Fibroblast of the conjunctiva (primary cell): ENCODE measurements around the gene PALLD.

ENCODE experiments used
- DNase-seq: peaks from one replicate; pipeline ENCODE4 v3.0.0-alpha.2; 2010; ENCODE audit warnings: low read depth

The PALLD gene

GRCh38 chr4:168831919-168832762, 335.3 kb downstream of the PALLD start:
- DNase-seq, result no peak

- no peak for DNase-seq
Observed at GRCh38 chr4:168832763-168833575, 336.1 kb downstream of the PALLD start.

DNA sequence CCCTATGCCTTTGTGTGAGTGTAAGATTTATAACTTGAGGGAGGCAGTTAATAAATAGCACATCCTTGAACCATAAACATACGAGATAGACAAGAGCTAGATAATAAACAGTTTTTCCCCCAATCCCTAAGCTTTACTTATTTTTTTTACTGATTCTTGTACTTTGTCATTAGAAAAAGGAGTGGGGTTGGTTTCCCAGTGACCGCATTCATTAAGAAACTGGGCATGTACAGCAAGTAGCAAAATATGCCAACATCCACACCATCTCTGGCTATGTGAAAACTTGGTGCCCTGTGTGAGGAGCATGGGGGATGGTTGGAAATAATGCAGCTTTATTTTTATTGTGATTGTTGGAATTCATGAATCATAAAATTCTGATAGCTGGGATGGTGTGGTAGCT, 337.0 kb downstream of the PALLD start:
- DNase-seq, result no peak

GRCh38 chr4:168835880-168836454, 339.1 kb downstream of the PALLD start:
- DNase-seq, result no peak

GRCh38 chr4:168836490-168836889, 339.6 kb downstream of the PALLD start:
- DNase-seq, result no peak

DNA sequence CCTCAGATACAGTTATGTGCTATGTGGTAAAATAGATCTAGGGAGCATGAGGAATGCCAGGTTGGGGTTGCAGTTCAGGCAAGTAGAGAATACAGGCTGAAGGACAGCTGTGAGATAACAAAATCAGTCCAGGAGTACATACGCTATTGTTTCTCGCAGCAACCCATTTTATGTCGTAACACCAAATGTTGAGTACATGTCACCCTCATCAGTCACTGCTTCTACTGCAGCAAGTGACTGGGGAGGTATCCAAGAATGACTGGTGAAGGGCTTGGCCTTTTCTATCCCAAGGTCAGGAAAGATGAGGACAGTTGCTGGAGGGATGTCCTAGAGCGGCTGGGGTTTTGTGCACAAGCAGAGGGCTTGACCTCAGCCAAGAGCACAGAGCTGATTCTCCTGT, 341.1 kb downstream of the PALLD start:
- DNase-seq, result no peak

DNA sequence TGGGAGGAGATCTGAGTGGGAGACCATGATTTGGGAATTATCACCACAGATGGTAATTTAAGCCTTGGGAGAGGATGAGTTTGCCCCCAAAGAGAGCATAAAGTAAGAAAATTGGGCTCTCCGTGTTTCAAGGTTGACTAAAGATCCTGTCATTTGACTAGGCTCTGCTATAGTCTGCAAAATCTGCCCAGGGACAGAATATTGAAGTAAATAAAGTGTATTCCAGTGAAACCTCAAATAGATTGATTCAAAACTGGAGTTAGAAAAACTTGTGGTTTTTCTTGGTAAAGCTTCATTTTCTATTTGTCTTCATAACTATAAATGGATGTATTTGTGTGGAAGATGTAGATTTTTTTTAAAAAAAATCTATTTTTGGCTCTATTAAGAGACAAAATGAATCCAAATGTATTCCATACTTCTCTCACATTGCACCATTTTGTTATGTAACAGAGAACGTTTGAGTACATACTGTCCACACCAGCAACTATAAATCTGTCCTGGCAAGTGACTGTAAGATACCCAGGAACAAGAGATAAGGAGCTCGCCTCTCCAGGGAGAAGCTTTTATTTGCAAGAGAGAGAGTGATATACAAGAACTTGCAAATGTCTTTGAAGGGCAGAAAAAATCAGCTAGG, 343.0 kb downstream of the PALLD start:
- no peak for DNase-seq

DNA sequence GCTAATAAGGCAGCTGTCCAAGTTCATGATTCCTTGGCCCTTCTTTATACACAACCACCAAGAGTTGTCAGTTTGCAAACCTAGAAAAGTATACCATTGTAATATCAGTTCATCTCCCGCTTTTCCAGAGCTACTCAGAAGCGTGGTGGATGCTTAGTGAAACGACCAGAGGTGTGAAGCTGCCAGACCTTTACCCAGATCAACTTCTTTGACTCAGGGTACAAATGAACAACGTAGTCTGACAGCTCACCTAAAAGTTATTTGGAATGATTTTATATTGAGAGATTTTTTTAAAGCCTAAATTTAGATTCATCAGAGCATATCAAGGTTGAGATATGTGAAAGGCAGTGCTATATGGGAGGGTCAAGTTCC, 343.5 kb downstream of the PALLD start:
- DNase-seq, result no peak

GRCh38 chr4:168841000-168841671, 344.3 kb downstream of the PALLD start:
- DNase-seq, result no peak

DNA sequence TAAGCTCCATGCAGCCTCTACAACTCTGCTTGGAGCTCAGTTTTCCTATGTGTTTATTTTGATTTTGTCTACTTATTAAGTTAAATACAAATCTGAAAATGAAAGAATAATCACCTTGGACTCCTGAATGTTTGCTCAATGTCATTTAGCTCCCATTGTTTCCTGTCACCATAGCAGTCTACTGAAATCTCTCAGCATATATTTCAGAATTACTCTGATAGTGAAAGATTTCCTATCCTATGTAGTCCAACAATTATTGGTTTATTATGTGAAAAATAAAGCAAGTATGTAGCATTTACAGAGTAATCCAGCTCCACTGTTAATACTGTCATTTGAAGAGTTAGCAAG, 344.8 kb downstream of the PALLD start:
- no peak for DNase-seq

DNA sequence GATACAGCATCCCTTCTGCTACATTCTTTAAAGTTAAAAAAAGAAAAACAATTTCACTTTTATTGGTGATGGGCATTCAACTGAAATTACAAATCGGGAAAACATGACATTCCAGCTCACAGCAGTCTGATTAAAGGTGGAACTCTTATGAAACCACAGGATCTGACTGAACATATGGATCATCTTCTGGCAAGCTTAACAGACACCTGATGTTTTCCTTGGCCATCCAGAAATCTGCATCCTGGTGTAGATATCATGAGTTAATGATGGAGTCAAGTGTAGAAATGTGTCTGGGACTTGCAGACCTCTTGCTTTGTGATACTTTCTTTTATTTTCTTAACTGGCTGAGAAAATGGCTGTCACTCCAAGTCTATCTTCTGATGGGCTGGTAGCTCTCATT, 345.3 kb downstream of the PALLD start:
- no peak for DNase-seq

GRCh38 chr4:168843635-168844034, 346.8 kb downstream of the PALLD start:
- no peak for DNase-seq

DNA sequence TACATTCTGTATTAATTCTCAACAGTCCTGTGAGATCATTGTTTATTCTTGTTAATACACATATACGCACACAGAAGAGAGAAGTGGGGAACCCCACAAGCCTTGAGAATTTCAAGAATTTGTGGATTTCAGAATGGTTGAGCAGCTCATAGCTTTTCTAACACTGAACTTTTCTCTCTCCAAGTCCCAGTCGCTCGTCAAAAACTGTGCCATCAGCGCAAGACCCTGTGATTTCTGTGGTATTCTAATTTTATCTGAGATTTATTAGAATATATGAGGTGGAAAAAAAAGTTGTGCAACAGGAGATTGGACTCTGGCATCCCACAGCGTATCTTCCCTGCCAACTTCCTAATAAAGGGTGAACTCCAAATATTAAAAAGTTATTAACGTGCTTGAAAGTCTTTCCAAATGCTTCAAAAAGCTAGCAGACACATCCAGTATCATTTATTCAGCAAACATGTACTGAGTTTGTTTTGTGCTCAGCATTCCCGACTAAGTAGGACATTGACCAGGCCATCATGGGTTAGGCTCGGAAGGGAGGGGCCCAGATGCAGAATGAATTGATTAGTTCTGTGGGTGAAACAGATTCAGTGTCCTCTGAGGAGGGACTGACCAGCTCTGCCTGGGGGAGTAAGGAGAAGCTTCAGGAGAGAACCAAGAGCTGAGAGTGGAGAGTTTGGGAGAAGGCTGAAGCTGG, 347.6 kb downstream of the PALLD start:
- no peak for DNase-seq

DNA sequence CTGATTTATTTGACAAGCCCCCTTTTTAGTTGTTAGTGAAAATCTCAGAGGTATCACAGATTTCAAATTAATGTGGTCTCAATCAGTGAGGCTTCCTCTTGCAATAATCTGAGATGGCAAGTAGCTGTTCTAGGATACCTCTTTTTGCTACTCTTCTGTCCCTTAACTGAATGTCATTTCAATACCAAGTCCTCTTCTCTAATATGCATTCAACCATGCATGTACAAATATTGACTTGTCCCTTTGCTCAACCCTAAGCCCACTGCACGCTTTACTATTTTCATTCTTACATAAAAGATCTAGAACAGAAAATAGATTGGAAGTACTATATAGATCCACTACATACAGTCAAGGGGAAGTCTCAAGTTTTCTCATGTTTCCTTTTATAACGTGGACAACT, 349.0 kb downstream of the PALLD start:
- DNase-seq, result no peak

- no peak for DNase-seq
Observed at GRCh38 chr4:168846414-168846813, 349.6 kb downstream of the PALLD start.

- DNase-seq, result no peak
Observed at GRCh38 chr4:168847771-168848502, 351.1 kb downstream of the PALLD start.

DNA sequence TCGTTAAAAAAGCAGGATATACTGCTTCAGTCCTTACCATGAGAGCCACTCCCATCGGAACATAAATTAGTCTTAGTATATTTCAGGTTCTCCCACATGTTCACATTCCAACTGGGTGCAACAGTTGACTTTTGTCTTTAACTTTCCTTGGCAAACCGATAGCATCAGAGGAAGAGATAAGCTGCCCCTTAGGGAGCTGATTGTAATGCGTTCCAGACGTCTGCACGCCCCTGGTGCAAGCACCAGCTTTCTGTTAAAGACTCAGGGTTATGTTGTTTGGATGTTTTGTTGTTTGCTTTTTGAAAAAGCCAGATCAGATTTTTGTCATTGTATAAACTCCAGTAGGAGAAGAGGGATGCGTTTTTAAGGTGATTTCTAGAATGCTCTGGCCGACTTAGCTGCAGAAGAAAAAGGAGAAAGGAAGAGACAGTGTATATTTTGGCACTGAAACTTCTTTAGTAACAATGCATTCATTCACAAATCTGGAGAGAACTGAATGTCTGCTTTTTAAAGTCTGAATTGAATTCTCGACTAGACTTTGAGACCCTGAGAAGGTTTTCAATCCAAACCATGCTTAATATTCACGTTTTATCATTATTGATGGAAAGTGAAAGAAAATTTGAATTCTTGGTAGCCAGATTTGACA, 352.3 kb downstream of the PALLD start:
- DNase-seq, result no peak

DNA sequence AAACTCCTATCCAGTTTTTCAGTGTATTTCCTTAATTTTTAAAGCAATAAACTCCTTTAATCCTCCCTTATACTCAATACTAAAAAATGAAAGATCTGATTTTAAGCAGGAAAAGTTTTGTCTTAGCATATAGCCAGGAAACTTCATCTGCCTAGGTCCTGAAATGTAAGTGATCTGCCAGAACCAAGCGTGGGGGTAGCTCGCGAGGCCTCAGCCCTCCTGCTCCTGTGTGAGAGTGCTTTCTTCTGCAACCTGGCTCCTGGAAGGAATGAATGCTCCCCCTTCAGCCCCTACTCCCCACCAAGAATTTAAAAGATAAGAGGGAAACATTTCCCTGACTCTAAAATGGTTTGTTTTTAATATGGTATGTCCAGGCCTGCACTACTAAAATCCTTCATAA, 353.1 kb downstream of the PALLD start:
- DNase-seq, result no peak

- DNase-seq, result no peak
Observed at GRCh38 chr4:168852387-168852786, 355.5 kb downstream of the PALLD start.
